ENCODE results near the gene LRMDA. TPM values are rescaled to one million over a fixed set of nuclear protein-coding genes. Genes with fewer than 3 reads are reported as not detected.

LRMDA gene
- total RNA-seq, 4 donors from 2014 or later: 1.4 to 23.1 (median 3.6) TPM

- no peak for DNase-seq
- TF ChIP-seq POLR2A (IDR thresholded peaks at IDR 0.05): no peak
- TF ChIP-seq, protein P1, sequence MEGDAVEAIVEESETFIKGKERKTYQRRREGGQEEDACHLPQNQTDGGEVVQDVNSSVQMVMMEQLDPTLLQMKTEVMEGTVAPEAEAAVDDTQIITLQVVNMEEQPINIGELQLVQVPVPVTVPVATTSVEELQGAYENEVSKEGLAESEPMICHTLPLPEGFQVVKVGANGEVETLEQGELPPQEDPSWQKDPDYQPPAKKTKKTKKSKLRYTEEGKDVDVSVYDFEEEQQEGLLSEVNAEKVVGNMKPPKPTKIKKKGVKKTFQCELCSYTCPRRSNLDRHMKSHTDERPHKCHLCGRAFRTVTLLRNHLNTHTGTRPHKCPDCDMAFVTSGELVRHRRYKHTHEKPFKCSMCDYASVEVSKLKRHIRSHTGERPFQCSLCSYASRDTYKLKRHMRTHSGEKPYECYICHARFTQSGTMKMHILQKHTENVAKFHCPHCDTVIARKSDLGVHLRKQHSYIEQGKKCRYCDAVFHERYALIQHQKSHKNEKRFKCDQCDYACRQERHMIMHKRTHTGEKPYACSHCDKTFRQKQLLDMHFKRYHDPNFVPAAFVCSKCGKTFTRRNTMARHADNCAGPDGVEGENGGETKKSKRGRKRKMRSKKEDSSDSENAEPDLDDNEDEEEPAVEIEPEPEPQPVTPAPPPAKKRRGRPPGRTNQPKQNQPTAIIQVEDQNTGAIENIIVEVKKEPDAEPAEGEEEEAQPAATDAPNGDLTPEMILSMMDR (IDR thresholded peaks at IDR 0.05): no peak
- Histone ChIP-seq H3K9me3 (no peaks in the 10 kb centered on the region), H3K27me3 (no peaks in the 10 kb centered on the region), H3K4me3 (no peak overlapping the region), H3K4me1 (no peaks in the 10 kb centered on the region), H3K27ac (no peak overlapping the region), H3K36me3 (no peaks in the 10 kb centered on the region)
These were observed 246.1 kb downstream of the LRMDA start for GRCh38 chr10:75677541-75677940.

- Histone ChIP-seq H3K27me3 (no peaks in the 10 kb centered on the region), H3K36me3 (no peaks in the 10 kb centered on the region), H3K4me3 (no peak overlapping the region), H3K4me1 (no peaks in the 10 kb centered on the region), H3K9me3 (no peaks in the 10 kb centered on the region), H3K27ac (no peak overlapping the region)
- DNase-seq: no peak
- TF ChIP-seq, protein P1 (IDR thresholded peaks at IDR 0.05): no peak
- no peak for TF ChIP-seq POLR2A (IDR thresholded peaks at IDR 0.05)
These were observed 247.1 kb downstream of the LRMDA start for GRCh38 chr10:75678527-75678926.

DNA sequence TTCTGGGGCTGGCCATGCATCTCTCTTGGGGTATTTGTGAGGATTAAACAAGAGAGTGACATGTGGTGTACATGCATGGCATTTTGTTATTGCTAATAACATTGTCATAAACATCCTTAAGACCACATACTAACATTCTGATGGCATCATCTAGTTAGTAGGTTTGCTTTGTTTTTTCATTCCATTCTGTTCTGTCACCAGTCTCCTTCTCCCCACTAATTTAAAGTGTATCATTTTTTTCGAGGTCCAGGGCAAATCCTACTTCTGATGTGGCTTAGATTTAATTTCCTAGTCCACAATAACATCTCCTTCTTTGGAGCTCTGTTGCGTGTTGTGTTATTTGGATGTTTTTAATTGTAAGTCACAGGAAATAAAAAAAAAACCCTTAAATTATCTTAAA, 248.1 kb downstream of the LRMDA start:
- Histone ChIP-seq H3K4me3 (no peak overlapping the region), H3K27me3 (no peaks in the 10 kb centered on the region), H3K4me1 (no peaks in the 10 kb centered on the region), H3K27ac (no peak overlapping the region), H3K36me3 (no peaks in the 10 kb centered on the region), H3K9me3 (no peaks in the 10 kb centered on the region)
- DNase-seq: no peak
- TF ChIP-seq, protein P1 (IDR thresholded peaks at IDR 0.05): no peak
- TF ChIP-seq POLR2A (IDR thresholded peaks at IDR 0.05): no peak

DNA sequence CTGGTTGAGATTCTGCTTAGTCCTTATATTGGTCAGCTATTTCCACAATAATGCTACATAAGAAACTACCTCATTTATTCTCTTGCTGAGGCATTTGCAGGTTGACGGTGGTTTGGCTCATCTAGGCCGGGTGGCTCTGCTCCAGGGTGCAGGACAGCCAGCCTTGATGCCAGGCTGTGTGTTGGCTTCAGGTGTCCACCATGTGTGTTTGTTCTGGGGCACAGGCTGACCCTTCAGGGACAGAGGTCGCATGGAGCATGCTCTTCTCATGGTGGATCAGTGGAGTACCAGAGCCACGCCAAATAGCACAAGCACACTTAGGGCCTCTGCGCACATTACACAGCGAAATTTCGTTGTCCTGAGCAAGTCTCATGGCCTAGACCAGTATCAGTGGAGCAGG, 249.9 kb downstream of the LRMDA start:
- no peak overlapping the region for H3K27ac ChIP-seq
- H3K36me3 ChIP-seq: no peaks in the 10 kb centered on the region
- TF ChIP-seq, protein P1 (IDR thresholded peaks at IDR 0.05): no peak
- no peak for TF ChIP-seq POLR2A (IDR thresholded peaks at IDR 0.05)
- H3K9me3 ChIP-seq: no peaks in the 10 kb centered on the region
- H3K27me3 ChIP-seq: no peaks in the 10 kb centered on the region
- no peak for DNase-seq
- no peak overlapping the region for H3K4me3 ChIP-seq
- H3K4me1 ChIP-seq: no peaks in the 10 kb centered on the region

GRCh38 chr10:75682649-75683557, 251.5 kb downstream of the LRMDA start:
- Histone ChIP-seq H3K4me1 (no peaks in the 10 kb centered on the region), H3K27ac (no peak overlapping the region), H3K27me3 (no peaks in the 10 kb centered on the region), H3K9me3 (no peaks in the 10 kb centered on the region), H3K4me3 (no peak overlapping the region), H3K36me3 (no peaks in the 10 kb centered on the region)
- TF ChIP-seq, protein P1 (IDR thresholded peaks at IDR 0.05): no peak
- TF ChIP-seq POLR2A (IDR thresholded peaks at IDR 0.05): no peak
- DNase-seq: no peak
